HepG2 (cell line): ENCODE measurements around the gene SPHK1. TPM values are rescaled to one million over a fixed set of nuclear protein-coding genes. Genes with fewer than 3 reads are reported as not detected.

Source experiments
- CBFB ChIP-seq: sonication (generic); formaldehyde crosslinking; IDR thresholded peaks from 2 replicates; pipeline ENCODE4 v1.4.0; 2020; ENCODE audit warnings: missing genetic modification reagents
- CCDC6 ChIP-seq: sonication (generic); formaldehyde crosslinking; IDR thresholded peaks from 2 replicates; pipeline ENCODE4 v1.8.1; 2022; ENCODE audit warnings: mild to moderate bottlenecking, missing genetic modification reagents, moderate library complexity
- HNF4G ChIP-seq, 2 experiments: sonication (generic) in 1 of 2; formaldehyde crosslinking in 1 of 2; IDR thresholded peaks; 2 replicates each; pipeline versions ENCODE4 v1.4.0 to v1.6.1; 2011 to 2020; ENCODE audit warnings: borderline replicate concordance in 2 of 2, low read depth in 2 of 2, mild to moderate bottlenecking in 2 of 2, low read length in 1 of 2, missing genetic modification reagents in 1 of 2, moderate library complexity in 1 of 2
- RBM39 ChIP-seq: fragments of 200-400 bp; formaldehyde crosslinking; IDR thresholded peaks from one replicate; pipeline ENCODE4 v1.6.1; 2018; ENCODE audit warnings: antibody characterized with exemption, mild to moderate bottlenecking, low read depth, low read length; ENCODE audit not compliant: poor library complexity, severe bottlenecking
- ZBTB25 ChIP-seq: IDR thresholded peaks from 2 replicates; pipeline ENCODE4 v1.6.1; 2018; ENCODE audit warnings: missing genetic modification reagents
- ZNF251 ChIP-seq: sonication (generic); formaldehyde crosslinking; IDR thresholded peaks from 2 replicates; pipeline ENCODE4 v1.9.0; 2021; ENCODE audit warnings: mild to moderate bottlenecking, missing genetic modification reagents
- ZNF687 ChIP-seq: sonication (generic); formaldehyde crosslinking; IDR thresholded peaks from 2 replicates; pipeline ENCODE4 v1.5.1; 2020; ENCODE audit warnings: mild to moderate bottlenecking, missing genetic modification reagents, moderate library complexity
- ZNF792 ChIP-seq: IDR thresholded peaks from 2 replicates; pipeline ENCODE4 v1.6.1; 2016
- polyA plus RNA-seq, 8 experiments: library from polyadenylated mRNA; depleted of rRNA in 3 of 8; stranded (reverse) in 7 of 8; unstranded in 1 of 8; fragments of >200 nt; fragmentation: Illumina TruSeq in 4 of 8; extraction: Trizol in 4 of 8; gene quantifications; 2 replicates each; pipeline versions ENCODE4 v1.2.1 to v1.2.3, GENCODE V29; 2011 to 2016; ENCODE audit warnings: low read depth in 4 of 8, missing spikeins in 1 of 8, mixed read lengths in 1 of 8; ENCODE audit not compliant: insufficient read depth in 1 of 8
- total RNA-seq, 5 experiments: library from RNA; depleted of rRNA; stranded (reverse); fragments of >200 nt; fragmentation: Illumina TruSeq; extraction: Trizol; gene quantifications; 2 replicates each; pipeline ENCODE4 v1.2.3, GENCODE V29; 2016; ENCODE audit warnings: low read depth in 1 of 5

Gene SPHK1
- total and polyA plus RNA-seq, 2 of the 13 experiments (the other 11 are each of a cell fraction or from before 2014, with no cell fraction given) = 129 to 160 TPM

- TF ChIP-seq ZBTB25 (CRISPR knock-in tag) (no peak), ZNF687 (CRISPR knock-in tag) (no peak; the same call in 1 of the 2 replicates), ZNF251 (CRISPR knock-in tag) (no peak), RBM39 (no peak), CCDC6 (CRISPR knock-in tag) (no peak), ZNF792 (CRISPR knock-in tag) (no peak), HNF4G (IDR thresholded peaks at IDR 0.05; ENCODE audit: borderline replicate concordance, low read depth, low read length) (no peak), HNF4G (CRISPR knock-in tag; IDR thresholded peaks at IDR 0.05; ENCODE audit: borderline replicate concordance, low read depth) (no peak), CBFB (CRISPR knock-in tag) (no peak)
- TF ChIP-seq, all 625 proteins: peak for 30
These were observed 2.8 kb downstream of the SPHK1 start (continued) for GRCh38 chr17:76386966-76387765.
